ENCODE measurements around the gene WWOX.

- TF ChIP-seq RAD21 (conservative IDR thresholded peaks at IDR 0.05), result no peak
- TF ChIP-seq CTCF (IDR thresholded peaks at IDR 0.05; ENCODE audit: poor library complexity, severe bottlenecking), result no peak
- TF ChIP-seq POLR2AphosphoS5 (IDR thresholded peaks at IDR 0.05), result no peak
- no peak for TF ChIP-seq MXI1 (conservative IDR thresholded peaks at IDR 0.05; ENCODE audit: poor library complexity, severe bottlenecking)
- TF ChIP-seq EZH2 (IDR thresholded peaks at IDR 0.05; ENCODE audit: borderline replicate concordance, insufficient read depth, low read length, poor library complexity, severe bottlenecking), result no peak
- no peak for TF ChIP-seq TAF1 (IDR thresholded peaks at IDR 0.05; ENCODE audit: low read depth)
- no peak for TF ChIP-seq REST (IDR thresholded peaks at IDR 0.05; ENCODE audit: borderline replicate concordance)
- TF ChIP-seq EP300 (conservative IDR thresholded peaks at IDR 0.05; ENCODE audit: poor library complexity, severe bottlenecking), result no peak
- no peak for TF ChIP-seq SMC3 (conservative IDR thresholded peaks at IDR 0.05; ENCODE audit: poor library complexity)
These were observed 489.9 kb downstream of the WWOX start for GRCh38 chr16:78589331-78589730.

All from neural cell (in vitro differentiated cells).